ENCODE data around the gene GTPBP8. TPM values are rescaled to one million over a fixed set of nuclear protein-coding genes. Genes with fewer than 3 reads are reported as not detected.

GTPBP8 gene
- total and polyA plus RNA-seq, 2 of the 13 experiments (the other 11 are each of a cell fraction or from before 2014, with no cell fraction given) = 12.5 to 16.7 TPM

DNA sequence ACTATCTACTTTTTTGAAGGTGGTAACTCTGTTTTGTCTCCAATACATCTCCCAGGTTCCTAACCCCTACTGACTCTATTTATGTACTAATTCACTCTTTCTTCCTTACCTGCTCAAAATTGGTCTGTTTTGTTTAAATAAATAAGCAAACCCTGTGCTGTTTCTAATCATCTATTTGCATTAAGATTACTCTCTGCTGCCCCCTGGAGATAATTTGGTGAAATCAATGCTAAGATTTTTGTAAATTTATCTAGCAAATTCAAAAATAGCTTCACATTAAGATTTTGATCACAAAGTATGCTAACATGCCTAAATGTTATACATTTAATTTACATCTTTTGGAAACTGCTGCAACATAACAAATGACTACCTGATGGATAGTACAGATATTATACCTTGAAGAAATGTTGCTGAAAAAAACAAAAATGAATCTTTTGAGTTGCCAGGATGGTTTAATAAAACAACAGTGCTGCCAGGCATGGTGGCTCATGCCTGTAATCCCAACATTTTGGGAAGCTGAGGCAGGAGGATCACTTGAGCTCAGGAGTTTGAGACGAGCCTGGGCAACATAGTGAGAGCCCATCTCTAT is 11.4 kb upstream of the GTPBP8 start:
- Histone ChIP-seq H3K36me3 (replicated peaks in 1 of 2; ENCODE audit: control insufficient read depth in 1 of 2, insufficient read depth in 2 of 2, low read length in 2 of 2) (no peaks in the 10 kb centered on the region), H4K20me1 (ENCODE audit: insufficient read depth, low read length) (no peaks in the 10 kb centered on the region), H3K9ac (ENCODE audit: insufficient read depth, low read depth, low read length) (no peak overlapping the region), H2AFZ (ENCODE audit: low read length) (no peak overlapping the region), H3K27ac (ENCODE audit: extremely low read length, insufficient read depth, low read length) (no peak overlapping the region), H3K9me3 (ENCODE audit: low read length) (no peaks in the 10 kb centered on the region), H3K79me2 (ENCODE audit: insufficient read depth, low read length) (no peaks in the 10 kb centered on the region), H3K4me3 (replicated peaks in 1 of 3; ENCODE audit: insufficient read depth in 1 of 3, low read depth in 2 of 3, low read length in 3 of 3) (no peak overlapping the region), H3K4me1 (ENCODE audit: insufficient read depth, low read length) (peaks cover 11% of the 10 kb centered on the region; the same call in 1 of the 2 replicates), H3K27me3 (ENCODE audit: control insufficient read depth in 1 of 2, insufficient read depth in 2 of 2, low read length in 2 of 2) (peaks cover 0 to 5% of the 10 kb centered on the region in 2 experiments; a peak in 1 of 5 replicates), H3K4me2 (ENCODE audit: low read depth, low read length) (no peak overlapping the region)
- intact Hi-C loops (cut with micrococcal nuclease; ENCODE audit: unreplicated experiment) = loop anchor here (1.0 kb wide), 2 partner anchors 245 to 336 kb away; no protein-coding TSS in a partner anchor
- no TSS peak for BruUV-seq (replicated peaks)
- WGBS (ENCODE audit: low lambda C conversion rate) = 4% methylated on average over 1 of the region's 1 CpG
- no peak for FAIRE-seq
- ChIA-PET CTCF (ENCODE audit: low intra/inter-chr PET ratio, low total read pairs) (interaction anchor here (2.1 to 3.0 kb wide), 2 partner anchors 245 to 336 kb away, joined by 8 to 17 read pairs; no protein-coding TSS in a partner anchor), POLR2A (interaction anchor here (1.9 kb wide), 1 partner anchor 12 kb away, joined by 9 read pairs; the partner anchor contains the start of gene GTPBP8)
- peak; percentile 14 for DNase-seq (ENCODE audit: low spot score)
- in situ Hi-C loops (cut with HindIII; ENCODE audit: extremely low pct_ligation_motif_present, low pct_unique_long_range_greater_than_20kb) = loop anchor here (5.0 kb wide), 2 partner anchors 242 to 337 kb away; partner anchors contain the start of gene CCDC80
- ATAC-seq = no peak
- TF ChIP-seq HDAC1 (CRISPR knock-in tag; IDR thresholded peaks at IDR 0.05) (no peak), AGO2 (optimal IDR thresholded peaks at IDR 0.05; ENCODE audit: low read depth, low read length) (no peak), ATF2 (CRISPR knock-in tag; IDR thresholded peaks at IDR 0.05) (no peak), KMT2B (CRISPR knock-in tag; IDR thresholded peaks at IDR 0.05) (no peak), ZNF180 (CRISPR knock-in tag; IDR thresholded peaks at IDR 0.05; ENCODE audit: borderline replicate concordance, low read depth) (no peak), STAG1 (CRISPR knock-in tag; IDR thresholded peaks at IDR 0.05) (peak; percentile 34), BCLAF1 (IDR thresholded peaks at IDR 0.05) (no peak), ZNF577 (CRISPR knock-in tag; IDR thresholded peaks at IDR 0.05; ENCODE audit: borderline replicate concordance, low read depth) (no peak), ELF1 (CRISPR knock-in tag; IDR thresholded peaks at IDR 0.05) (no peak), SMC3 (IDR thresholded peaks at IDR 0.05; ENCODE audit: low read length) (peak; percentile 17; the same call in 1 of the 2 replicates)
- TF ChIP-seq, protein P1, sequence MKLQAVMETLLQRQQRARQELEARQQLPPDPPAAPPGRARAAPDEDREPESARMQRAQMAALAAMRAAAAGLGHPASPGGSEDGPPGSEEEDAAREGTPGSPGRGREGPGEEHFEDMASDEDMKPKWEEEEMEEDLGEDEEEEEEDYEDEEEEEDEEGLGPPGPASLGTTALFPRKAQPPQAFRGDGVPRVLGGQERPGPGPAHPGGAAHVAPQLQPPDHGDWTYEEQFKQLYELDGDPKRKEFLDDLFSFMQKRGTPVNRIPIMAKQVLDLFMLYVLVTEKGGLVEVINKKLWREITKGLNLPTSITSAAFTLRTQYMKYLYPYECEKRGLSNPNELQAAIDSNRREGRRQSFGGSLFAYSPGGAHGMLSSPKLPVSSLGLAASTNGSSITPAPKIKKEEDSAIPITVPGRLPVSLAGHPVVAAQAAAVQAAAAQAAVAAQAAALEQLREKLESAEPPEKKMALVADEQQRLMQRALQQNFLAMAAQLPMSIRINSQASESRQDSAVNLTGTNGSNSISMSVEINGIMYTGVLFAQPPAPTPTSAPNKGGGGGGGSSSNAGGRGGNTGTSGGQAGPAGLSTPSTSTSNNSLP (IDR thresholded peaks at IDR 0.05; ENCODE audit: low read depth, low read length) = peak; percentile 82
- TF ChIP-seq, protein P2, sequence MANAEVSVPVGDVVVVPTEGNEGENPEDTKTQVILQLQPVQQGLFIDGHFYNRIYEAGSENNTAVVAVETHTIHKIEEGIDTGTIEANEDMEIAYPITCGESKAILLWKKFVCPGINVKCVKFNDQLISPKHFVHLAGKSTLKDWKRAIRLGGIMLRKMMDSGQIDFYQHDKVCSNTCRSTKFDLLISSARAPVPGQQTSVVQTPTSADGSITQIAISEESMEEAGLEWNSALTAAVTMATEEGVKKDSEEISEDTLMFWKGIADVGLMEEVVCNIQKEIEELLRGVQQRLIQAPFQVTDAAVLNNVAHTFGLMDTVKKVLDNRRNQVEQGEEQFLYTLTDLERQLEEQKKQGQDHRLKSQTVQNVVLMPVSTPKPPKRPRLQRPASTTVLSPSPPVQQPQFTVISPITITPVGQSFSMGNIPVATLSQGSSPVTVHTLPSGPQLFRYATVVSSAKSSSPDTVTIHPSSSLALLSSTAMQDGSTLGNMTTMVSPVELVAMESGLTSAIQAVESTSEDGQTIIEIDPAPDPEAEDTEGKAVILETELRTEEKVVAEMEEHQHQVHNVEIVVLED (CRISPR knock-in tag; IDR thresholded peaks at IDR 0.05; ENCODE audit: borderline replicate concordance) = no peak
- TF ChIP-seq, protein P3, sequence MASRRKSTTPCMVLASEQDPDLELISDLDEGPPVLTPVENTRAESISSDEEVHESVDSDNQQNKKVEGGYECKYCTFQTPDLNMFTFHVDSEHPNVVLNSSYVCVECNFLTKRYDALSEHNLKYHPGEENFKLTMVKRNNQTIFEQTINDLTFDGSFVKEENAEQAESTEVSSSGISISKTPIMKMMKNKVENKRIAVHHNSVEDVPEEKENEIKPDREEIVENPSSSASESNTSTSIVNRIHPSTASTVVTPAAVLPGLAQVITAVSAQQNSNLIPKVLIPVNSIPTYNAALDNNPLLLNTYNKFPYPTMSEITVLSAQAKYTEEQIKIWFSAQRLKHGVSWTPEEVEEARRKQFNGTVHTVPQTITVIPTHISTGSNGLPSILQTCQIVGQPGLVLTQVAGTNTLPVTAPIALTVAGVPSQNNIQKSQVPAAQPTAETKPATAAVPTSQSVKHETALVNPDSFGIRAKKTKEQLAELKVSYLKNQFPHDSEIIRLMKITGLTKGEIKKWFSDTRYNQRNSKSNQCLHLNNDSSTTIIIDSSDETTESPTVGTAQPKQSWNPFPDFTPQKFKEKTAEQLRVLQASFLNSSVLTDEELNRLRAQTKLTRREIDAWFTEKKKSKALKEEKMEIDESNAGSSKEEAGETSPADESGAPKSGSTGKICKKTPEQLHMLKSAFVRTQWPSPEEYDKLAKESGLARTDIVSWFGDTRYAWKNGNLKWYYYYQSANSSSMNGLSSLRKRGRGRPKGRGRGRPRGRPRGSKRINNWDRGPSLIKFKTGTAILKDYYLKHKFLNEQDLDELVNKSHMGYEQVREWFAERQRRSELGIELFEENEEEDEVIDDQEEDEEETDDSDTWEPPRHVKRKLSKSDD (CRISPR knock-in tag; IDR thresholded peaks at IDR 0.05; ENCODE audit: low read depth) = no peak
